Measurements from ENCODE around the gene SEMA7A.

DNA sequence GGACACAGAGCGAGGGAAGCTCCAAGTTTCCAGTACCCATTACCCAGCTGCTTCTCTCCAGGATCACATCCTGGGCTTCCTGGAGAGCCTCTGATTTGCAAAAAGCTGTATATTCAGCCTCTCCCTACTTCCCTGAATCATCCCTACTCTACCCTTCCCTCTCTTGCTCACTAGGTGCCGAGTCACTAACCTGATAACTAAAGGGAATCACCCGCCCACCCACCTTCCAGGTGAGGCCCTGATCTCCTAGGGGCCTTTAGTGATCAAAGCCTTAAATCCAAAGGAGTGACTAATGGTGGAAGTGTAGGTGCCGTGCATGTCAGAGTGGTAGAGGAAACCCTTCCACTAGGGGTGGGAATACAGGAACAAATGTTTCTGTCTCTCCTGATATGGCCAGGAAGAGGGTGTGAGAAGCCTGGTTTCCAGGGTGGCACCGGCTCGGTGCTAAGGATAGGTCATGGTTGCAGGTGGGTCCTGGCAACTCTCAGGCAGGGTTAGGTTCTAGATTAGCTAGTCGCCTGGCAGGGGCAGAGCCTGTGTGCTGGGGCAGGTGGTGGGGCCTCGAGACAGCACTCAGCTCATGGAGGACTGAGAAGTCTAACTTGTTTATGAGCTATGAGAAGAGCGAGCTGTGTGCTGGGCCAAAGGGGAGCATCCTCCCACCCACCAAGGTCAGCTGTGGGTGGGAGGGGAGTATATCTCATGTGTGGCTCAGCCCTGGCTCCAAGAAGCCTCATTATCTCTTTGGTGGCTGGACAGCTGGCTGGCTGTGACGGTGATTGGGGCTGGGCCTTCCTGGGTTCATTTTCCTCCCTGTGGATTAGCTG lies 10.1 kb downstream of the SEMA7A start:
- TF ChIP-seq POLR2A (IDR thresholded peaks at IDR 0.05), result no peak
- TF ChIP-seq CTCF (IDR thresholded peaks at IDR 0.05), result no peak
